ENCODE data around the gene FHIT. TPM values are rescaled to one million over a fixed set of nuclear protein-coding genes. Genes with fewer than 3 reads are reported as not detected.
A peak's percentile ranks its signal among the peaks of the same experiment; 100 is the strongest.
"Not testable (repeated sequence)": the region's sequence is repeated elsewhere in the genome, so short reads cannot be mapped to it uniquely, and the experiment has no call there.

Gene FHIT
- total RNA-seq, 1 experiment from 2014 or later = not detected

DNA sequence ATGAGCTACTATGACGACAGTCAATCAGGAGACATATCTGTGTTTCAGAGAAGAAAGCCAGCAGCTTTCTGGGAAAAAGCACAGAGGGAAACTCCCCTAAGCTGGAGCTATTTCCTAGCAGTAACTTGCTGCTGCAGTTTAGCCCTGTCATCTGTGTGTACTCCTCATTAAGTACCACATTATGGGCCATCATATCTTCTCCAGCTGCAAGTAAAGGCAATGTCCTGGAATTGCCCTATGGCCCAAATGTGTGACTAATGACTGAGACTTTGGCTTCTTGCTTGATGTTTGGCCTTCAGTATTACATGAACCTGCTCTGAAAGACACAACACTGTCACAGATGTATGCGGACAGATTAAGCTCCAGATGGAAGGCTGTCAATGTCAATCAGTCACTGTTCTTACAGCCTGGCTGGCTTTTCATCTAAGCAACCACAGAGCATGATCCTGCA lies 190.8 kb downstream of the FHIT start:
- DNase-seq (ENCODE audit: low read depth) = no peak

DNA sequence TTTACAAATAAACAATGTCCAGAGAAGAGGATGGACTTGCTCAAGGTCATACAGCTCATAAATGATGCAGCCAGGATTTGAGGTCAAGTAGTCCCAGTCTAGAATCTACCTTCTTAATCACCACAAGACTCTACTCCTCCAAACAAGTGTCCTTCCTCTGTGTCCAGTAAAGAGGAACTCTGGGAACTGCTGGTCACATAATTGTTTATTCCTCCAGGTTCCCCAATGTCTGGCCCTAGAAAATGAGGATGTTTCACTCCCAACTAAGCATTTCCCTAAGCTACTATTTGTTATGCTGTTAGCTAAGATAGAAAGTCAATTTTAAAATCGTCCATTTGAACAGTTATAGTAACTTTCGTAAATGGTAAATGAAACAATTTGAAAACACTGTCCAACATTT lies 192.4 kb downstream of the FHIT start:
- no peak for DNase-seq (ENCODE audit: low read depth)

DNA sequence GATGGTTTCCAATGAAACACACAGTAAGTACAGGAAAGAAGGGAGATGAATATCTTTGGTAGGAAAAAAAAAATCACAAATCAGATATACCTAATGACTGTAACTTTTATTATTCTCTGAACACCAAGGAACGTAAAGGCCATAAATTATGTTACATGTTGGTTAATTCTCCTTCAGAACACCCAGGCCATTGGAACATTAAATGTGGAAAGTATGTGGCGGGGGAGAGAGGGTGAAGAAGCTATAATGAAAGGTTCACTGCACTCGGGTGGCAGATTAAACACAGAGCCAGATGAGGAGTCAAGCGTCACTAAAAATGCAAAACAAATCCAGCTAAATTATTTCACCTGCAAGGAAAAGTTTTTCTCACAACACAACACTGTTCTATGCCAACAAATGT lies 193.8 kb downstream of the FHIT start:
- no peak for DNase-seq (ENCODE audit: low read depth)

GRCh38 chr3:61055447-61055846 lies 195.8 kb downstream of the FHIT start:
- no peak for DNase-seq (ENCODE audit: low read depth)

DNA sequence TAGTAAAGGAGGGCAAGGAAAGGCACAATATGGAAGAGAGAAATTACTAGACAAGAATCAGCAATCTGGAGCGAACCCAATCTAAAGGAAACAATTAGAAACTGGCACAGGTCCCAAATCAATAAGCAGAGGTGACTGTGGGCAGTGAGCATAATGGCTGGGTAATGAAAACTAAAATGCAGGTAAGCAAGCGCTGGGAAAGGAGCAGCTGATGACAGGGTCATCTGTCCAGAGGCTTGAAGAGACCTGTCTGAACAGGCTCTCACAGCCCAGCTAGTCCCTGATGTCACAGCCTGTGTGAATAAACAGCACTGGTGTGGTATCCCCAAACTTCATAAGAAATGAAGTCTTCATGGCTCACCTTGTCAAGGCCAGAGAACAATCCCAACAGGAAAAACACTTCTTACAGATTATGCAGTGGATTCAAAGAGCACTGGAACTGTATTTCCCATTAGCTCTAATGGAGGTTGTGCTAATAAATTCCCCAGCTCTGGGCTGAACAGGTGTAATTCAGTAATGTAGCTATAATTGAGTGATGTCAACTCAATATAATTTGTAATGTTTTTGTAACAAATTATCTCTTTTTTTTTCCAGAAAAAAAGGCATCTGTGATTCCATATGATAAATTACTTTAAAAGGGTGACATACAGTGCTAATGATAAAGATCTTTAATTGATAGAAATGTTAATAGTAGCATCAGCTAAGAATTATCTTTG lies 197.3 kb downstream of the FHIT start:
- no peak for DNase-seq (ENCODE audit: low read depth)

GRCh38 chr3:61052851-61053250 lies 198.4 kb downstream of the FHIT start:
- no peak for DNase-seq (ENCODE audit: low read depth)

DNA sequence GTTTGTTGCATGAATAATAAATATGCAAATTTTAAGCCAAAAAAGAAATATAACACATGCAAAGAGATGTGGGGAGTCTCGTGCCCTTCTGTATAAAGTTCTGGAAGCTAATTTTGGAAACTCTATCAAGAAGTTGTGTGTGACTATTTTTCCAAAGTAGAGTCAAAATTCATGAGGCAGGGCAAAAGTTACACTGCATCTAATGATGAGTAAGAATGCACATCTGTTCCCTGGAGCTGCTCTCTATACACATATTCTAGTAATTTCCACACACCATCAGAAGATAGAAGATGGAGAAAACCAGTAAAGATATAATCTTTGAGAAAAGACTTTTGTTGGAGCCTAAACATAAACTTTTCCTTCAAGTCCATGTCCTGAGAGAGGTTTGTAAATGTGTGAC lies 199.6 kb downstream of the FHIT start:
- DNase-seq (ENCODE audit: low read depth) = no peak

- DNase-seq (ENCODE audit: low read depth) = not testable (repeated sequence)
Observed at GRCh38 chr3:61045169-61045568, 206.1 kb downstream of the FHIT start.

DNA sequence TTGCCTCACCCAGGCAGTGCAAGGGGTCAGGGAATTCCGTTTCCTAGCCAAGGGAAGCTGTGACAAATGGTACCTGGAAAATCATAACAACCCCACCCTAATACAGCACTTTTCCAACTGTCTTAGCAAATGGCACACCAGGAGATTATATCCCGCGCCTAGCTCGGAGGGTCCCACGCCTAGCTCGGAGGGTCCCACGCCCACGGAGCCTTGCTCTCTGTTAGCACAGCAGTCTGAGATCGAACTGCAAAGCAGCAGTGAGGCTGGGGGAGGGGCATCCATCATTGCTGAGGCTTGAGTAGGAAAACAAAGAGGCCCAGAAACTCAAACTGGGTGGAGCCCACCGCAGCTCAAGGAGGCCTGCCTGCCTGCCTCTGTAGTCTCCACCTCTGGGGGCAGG lies 208.1 kb downstream of the FHIT start:
- DNase-seq (ENCODE audit: low read depth) = no peak

GRCh38 chr3:61040618-61041017 lies 210.6 kb downstream of the FHIT start:
- no peak for DNase-seq (ENCODE audit: low read depth)

DNA sequence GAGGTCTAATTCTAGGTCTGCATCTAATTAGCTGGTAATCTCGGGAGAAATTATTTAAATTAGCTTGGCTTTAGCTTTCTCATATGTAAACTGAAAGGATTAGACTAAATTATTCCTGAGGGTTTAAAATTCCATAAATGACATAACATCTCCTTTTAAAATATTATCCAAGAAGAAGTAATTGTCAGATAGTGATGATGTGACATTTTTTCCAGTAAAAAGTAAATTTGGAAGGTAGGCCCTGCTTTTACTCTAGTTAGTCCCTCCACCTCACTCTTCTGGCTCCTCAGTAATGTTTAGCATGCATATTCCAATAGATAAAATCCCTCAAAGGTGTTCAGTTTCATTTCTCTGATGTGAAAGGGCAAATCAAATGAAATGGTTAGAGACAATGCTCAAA lies 215.7 kb downstream of the FHIT start:
- DNase-seq (ENCODE audit: low read depth) = no peak

GRCh38 chr3:61032991-61033390 lies 218.3 kb downstream of the FHIT start:
- no peak for DNase-seq (ENCODE audit: low read depth)

- DNase-seq (ENCODE audit: low read depth) = no peak
Observed at GRCh38 chr3:61031503-61031902, 219.7 kb downstream of the FHIT start.

DNA sequence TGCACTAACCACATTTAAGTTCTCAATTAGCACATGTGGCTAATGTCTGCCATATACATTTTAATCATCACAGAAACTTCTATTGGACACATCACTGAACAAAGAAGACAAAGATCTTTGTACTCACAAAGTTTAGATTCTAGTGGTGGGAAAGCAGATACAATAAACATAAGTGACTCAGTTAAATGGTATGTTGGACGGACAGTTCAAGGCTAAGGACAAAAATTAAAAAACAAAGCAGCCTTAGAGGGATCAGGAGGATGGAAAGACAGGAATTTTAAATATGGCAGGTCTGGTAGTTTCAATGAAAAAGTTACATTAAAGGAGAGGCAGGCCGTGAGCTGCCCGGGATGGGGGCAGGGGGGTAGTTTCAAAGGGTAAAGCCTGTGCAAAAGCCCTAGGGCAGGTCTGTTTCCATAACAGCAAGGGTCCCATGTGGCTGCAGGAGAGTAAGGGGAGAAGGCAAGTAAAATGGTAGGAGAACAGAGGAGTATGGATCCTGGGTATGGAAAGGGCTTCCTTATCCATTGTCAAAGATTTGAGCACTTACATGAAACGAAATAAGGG lies 220.7 kb downstream of the FHIT start:
- DNase-seq (ENCODE audit: low read depth) = peak; percentile 57

DNA sequence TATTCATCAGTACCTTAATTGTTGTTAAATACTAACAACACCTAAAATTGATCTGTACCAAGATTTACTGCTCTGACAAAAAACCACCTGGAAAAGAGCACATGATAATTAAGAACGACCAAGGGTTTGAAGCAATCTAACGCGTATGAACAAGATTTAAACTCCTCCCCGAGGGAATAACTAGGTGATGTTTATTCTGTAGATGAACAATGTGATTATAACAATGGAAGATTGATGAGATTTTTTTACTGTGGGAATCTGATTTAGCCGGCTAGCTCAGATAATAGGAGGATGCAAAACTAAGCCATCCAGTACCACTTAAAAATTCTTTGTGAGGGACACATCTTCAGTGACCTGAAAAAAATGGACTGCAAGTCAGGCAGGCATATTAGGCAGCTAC lies 222.1 kb downstream of the FHIT start:
- no peak for DNase-seq (ENCODE audit: low read depth)

DNA sequence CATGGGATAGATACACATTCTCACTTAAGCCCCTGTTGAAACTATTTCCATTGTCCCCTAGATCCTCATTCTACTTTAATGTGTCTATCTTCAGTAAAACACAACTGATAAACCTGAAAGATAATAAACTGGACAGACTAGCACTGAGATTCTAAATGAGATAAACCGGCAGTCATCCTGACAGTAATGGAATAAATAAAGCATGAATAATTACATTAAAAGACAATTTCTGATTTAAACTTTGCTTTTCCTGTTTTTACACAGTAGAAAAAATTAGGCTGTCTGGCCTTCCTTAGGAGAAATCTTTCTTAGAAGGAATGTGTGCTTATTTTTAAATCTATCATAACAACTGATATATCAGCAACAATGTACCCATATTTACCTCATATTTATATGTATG lies 232.4 kb downstream of the FHIT start:
- no peak for DNase-seq (ENCODE audit: low read depth)

DNA sequence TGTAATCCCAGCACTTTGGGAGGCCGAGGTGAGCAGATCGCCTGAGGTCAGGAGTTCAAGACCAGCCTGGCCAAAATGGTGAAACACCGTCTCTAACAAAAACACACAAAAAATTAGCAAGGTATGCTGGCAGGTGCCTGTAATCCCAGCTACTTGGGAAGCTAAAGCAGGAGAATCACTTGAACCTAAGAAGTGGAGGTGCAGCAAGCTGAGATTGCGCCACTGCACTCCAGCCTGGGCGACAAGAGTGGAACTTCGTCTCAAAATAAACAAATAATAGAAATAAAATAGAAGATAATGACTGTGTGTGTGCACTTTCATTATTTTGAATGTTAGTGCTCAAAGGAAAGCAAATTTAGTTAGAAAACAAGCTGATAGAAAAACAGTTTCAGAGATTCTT lies 234.2 kb downstream of the FHIT start:
- DNase-seq (ENCODE audit: low read depth) = not testable (repeated sequence)

DNA sequence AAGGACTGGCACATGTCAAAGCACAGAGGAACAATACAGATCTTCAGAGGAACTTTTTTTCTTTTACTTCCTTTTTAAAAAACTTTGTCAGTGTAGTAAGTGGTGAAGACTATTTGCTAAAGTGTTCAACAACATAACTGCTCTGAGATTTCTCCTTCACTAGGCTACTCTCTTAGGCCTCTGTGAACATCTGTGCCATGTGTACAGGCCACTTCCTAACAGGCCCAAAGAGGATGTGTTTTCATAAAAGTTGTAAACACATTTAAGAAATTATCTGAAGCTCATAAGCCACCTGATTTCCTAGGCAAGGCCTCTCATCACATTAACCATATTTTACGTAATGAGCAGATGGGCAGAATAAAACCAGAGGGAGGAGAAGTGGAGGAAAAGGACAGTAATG lies 235.4 kb downstream of the FHIT start:
- no peak for DNase-seq (ENCODE audit: low read depth)

DNA sequence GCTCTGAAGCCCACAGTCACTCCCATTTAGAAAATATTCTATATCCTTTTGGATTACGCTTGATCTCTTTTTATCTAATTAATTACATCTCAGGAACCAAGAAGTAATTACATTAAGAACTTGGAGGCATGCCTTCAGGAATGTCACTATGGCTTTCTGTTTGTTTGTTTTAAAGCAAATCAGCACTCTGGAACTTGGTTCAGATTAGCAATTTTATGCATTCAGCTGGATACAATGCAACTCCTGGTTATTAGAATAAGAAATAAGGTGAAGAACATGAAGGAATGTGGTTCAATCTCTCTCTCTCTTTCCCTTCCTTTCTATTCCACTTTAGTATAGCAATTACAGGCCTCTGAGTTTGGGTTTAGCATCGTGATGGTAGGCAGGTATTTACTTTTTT lies 235.8 kb downstream of the FHIT start:
- DNase-seq (ENCODE audit: low read depth) = no peak

GRCh38 chr3:61008998-61009380 lies 242.3 kb downstream of the FHIT start:
- DNase-seq (ENCODE audit: low read depth) = no peak

DNA sequence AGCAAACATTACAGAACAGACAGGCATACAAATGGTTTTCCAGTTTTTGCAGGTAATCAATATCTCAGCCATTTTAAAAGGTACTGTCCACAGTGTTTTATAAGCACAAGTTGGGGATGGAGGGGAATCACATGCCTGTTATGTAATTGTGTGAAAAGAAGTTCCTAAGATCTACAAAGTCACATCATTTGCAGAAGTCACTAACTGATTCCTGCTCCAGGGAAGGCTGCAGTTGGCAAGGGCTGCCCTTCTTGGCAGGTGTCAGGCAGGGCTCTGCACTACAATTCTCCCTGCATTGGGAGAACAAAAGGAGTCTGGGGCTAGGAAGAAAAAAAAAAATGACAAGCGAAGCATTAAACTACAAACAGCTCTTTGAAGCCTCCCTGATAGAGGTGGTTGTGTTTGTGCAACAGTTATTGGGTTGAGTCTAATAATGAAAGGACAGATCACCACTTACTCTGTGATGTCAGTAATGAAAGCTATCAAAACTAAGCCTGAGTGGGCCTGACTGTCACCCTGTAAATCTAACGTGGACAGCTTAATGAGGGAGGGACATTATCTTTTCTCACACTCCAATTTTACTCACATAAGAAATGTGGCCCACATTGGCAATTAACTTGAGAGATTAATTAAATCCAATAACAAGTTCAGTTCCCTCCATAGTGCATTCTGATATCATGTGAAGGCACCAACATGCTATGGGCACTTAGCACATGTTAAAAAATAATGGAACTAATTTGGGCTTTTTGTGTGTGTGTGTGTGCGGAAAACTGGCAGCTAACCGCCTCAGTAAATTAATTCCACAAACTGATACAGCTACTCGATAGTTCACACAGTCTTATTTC lies 242.9 kb downstream of the FHIT start:
- no peak for DNase-seq (ENCODE audit: low read depth)

GRCh38 chr3:61005591-61005990 lies 245.7 kb downstream of the FHIT start:
- no peak for DNase-seq (ENCODE audit: low read depth)

DNA sequence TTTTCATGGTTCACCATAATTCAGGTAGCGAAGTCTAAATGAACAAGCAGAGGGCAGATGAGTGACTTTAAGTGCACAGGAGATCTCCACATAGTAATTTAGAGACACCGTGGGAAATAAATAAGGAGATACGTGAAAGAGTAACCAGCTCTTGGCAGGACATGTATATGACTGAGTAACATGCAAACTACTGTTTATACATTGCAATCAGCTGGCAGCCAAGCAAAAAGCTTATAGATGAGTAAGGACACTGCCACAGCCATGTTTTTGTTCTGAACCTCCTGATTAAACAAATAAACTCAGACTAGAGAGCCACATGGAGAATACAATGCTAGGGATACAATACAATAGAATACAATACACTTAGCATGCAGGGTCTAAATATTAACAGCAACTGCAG lies 252.4 kb downstream of the FHIT start:
- no peak for DNase-seq (ENCODE audit: low read depth)
